C4-2B (cell line): ENCODE data around the gene CMIP.

Experiments used
- H3K27ac ChIP-seq: fragments of 450-650 bp; 2 replicates; pipeline ENCODE4 v1.5.1; 2017
- CTCF ChIP-seq: fragments of 450-650 bp; conservative IDR thresholded peaks from 2 replicates; pipeline ENCODE4 v1.5.1; 2017; ENCODE audit warnings: mild to moderate bottlenecking
- ZFX ChIP-seq: fragments of 450-650 bp; IDR thresholded peaks from 2 replicates; pipeline ENCODE4 v1.6.1; 2017

CMIP gene

GRCh38 chr16:81599034-81599744 is 154.6 kb downstream of the CMIP start:
- H3K27ac ChIP-seq, result peak overlapping the region; percentile 99
- TF ChIP-seq CTCF (no peak), ZFX (no peak)

DNA sequence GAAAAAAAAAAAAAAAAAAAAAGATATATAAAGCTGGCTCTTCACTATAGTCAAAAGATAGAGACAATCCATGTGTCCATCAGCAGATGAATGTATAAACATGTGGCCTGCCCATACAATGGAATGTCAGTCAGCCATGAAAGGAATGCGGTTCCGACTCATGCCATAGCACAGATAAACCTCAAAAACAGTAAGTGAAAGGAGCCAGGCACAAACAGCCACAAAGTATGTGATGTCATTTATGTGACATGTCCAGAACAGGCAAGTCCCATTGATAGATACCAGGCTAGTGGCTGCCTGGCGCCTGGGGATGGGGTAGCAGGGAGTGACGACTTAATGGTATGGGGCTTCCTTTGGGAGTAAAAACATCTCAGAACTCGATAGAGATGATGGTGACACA is 155.7 kb downstream of the CMIP start:
- TF ChIP-seq CTCF (no peak), ZFX (no peak)
- H3K27ac ChIP-seq, result peak overlapping the region; percentile 99

DNA sequence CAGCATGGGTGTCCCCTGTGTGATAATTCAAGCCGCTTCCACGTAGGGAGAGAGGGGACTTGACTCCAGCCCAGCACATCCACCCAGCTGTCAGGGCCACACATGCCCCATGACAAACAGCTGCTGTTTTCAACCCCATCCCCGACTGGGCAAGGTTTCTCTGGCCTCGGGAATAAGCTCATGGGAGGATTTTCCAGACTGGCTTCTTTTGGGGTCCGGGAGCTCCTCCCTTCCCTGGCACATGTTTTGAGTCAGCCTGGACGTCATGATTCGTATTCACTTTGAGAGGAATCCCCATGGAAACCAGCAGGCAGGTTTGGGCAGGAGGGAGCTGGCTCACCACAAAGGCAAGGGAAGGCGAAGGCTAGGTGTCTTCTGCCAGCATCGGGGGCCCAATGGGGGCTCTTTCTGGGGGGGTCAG is 156.4 kb downstream of the CMIP start:
- peak overlapping the region; percentile 99 for H3K27ac ChIP-seq
- no peak for TF ChIP-seq ZFX
- TF ChIP-seq CTCF, result no peak

GRCh38 chr16:81601601-81602255 is 157.1 kb downstream of the CMIP start:
- TF ChIP-seq ZFX, result no peak
- TF ChIP-seq CTCF, result no peak
- H3K27ac ChIP-seq, result peak overlapping the region; percentile 99

- TF ChIP-seq ZFX (no peak), CTCF (no peak)
- peak overlapping the region; percentile 99 for H3K27ac ChIP-seq
Observed at GRCh38 chr16:81602256-81602776, 157.7 kb downstream of the CMIP start.

GRCh38 chr16:81602792-81603191 is 158.2 kb downstream of the CMIP start:
- peak overlapping the region; percentile 99 for H3K27ac ChIP-seq
- TF ChIP-seq CTCF, result no peak
- TF ChIP-seq ZFX, result no peak

DNA sequence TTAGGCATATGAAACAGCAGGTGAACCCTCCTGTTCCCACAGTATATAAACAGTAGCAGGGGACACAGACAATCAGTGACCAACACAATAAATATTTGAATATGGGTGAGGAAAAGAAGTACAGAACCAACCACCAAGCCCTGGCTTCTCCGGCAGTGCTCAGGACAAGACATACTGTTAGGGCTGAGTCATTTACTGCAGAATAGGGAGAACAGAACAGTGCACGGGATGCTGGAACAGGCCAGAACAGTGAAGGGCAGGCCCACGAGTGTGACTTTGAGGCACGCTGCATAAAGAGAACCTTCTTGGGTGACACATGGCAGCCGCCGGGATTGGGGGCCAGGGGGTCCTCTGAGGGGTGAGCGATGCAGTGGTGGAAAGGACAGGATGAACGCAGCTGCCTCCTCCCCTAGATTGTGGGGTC is 160.4 kb downstream of the CMIP start:
- no peak for TF ChIP-seq CTCF
- TF ChIP-seq ZFX, result no peak
- no peak overlapping the region for H3K27ac ChIP-seq
